IMR-90 (cell line): Measurements from ENCODE around the gene MPZL3. TPM values are rescaled to one million over a fixed set of nuclear protein-coding genes. Genes with fewer than 3 reads are reported as not detected.

ENCODE experiments used
- ATAC-seq: fragments of 200-7000 bp; cut with Tn5 transposase; 2 replicates; pipeline ENCODE4 v1.9.1; 2020; ENCODE audit warnings: low read depth, mild to moderate bottlenecking, moderate library complexity
- Bru-seq: library from RNA; stranded (reverse); fragments of 400-500 nt; gene quantifications from one replicate; lab custom pipeline; 2021; lab: Mats Ljungman, UMichigan
- BruChase-seq, 2 experiments: library from RNA; stranded (reverse); fragments of 400-500 nt; gene quantifications; one replicate each; lab custom pipeline; 2021; lab: Mats Ljungman, UMichigan
- BruUV-seq: library from RNA; stranded (reverse); fragments of 400-500 nt; replicated peaks from 2 replicates; lab custom pipeline; 2021; lab: Mats Ljungman, UMichigan
- CTCF ChIA-PET: fragments of 300-600 bp; formaldehyde crosslinking; extraction: SDS; loops from one replicate; lab custom pipeline; 2021; ENCODE audit warnings: antibody characterized with exemption; lab: Yijun Ruan, JAX
- POLR2A ChIA-PET: fragments of 300-600 bp; sonication (Branson Sonifier 250); formaldehyde crosslinking; loops from one replicate; lab custom pipeline; 2022; ENCODE audit warnings: antibody characterized with exemption; ENCODE audit not compliant: unreplicated experiment; lab: Charles Lee
- DNase-seq: peaks from one replicate; pipeline ENCODE4 v3.0.0; 2013
- H2AFZ ChIP-seq: replicated peaks from 2 replicates; pipeline ENCODE3; 2013; ENCODE audit warnings: low read length, mild to moderate bottlenecking; ENCODE audit not compliant: poor library complexity
- H2AK5ac ChIP-seq: 2 replicates; pipeline ENCODE4 v1.6.1; 2013; ENCODE audit warnings: low read depth, low read length, inconsistent platforms
- H2AK9ac ChIP-seq: replicated peaks from 2 replicates; pipeline ENCODE3; 2013; ENCODE audit warnings: mild to moderate bottlenecking, low read depth, low read length, moderate library complexity; ENCODE audit not compliant: poor library complexity
- H2BK120ac ChIP-seq: 2 replicates; pipeline ENCODE4 v1.6.1; 2013; ENCODE audit warnings: low read depth, low read length, inconsistent platforms
- H2BK15ac ChIP-seq: 3 replicates; pipeline ENCODE4 v1.6.1; 2013; ENCODE audit warnings: low read depth, low read length, inconsistent platforms
- H2BK20ac ChIP-seq: 2 replicates; pipeline ENCODE4 v1.6.1; 2013; ENCODE audit warnings: low read depth, mild to moderate bottlenecking, inconsistent platforms, low read length, moderate library complexity
- H2BK5ac ChIP-seq: 2 replicates; pipeline ENCODE4 v1.6.1; 2013; ENCODE audit warnings: mild to moderate bottlenecking, low read depth, low read length, inconsistent platforms; ENCODE audit not compliant: poor library complexity, severe bottlenecking
- H3K14ac ChIP-seq: replicated peaks from 2 replicates; pipeline ENCODE4 v1.6.1; 2013; ENCODE audit warnings: low read depth, low read length, inconsistent platforms
- H3K18ac ChIP-seq: 2 replicates; pipeline ENCODE4 v1.6.1; 2013; ENCODE audit warnings: low read depth, low read length, control low read depth
- H3K23ac ChIP-seq: 2 replicates; pipeline ENCODE4 v1.6.1; 2013; ENCODE audit warnings: low read depth, low read length, inconsistent platforms
- H3K27ac ChIP-seq: 2 replicates; pipeline ENCODE4 v1.5.1; 2013; ENCODE audit warnings: mild to moderate bottlenecking, control low read depth, low read length; ENCODE audit not compliant: insufficient read depth
- H3K27me3 ChIP-seq: 2 replicates; pipeline ENCODE4 v1.6.1; 2013; ENCODE audit warnings: low read length; ENCODE audit not compliant: control insufficient read depth, insufficient read depth
- H3K36me3 ChIP-seq: 2 replicates; pipeline ENCODE4 v1.6.1; 2013; ENCODE audit warnings: low read length, mixed read lengths; ENCODE audit not compliant: control insufficient read depth, insufficient read depth
- H3K4ac ChIP-seq: 2 replicates; pipeline ENCODE4 v1.6.1; 2013; ENCODE audit warnings: low read depth, low read length, inconsistent platforms
- H3K4me1 ChIP-seq: 2 replicates; pipeline ENCODE4 v1.6.1; 2013; ENCODE audit warnings: low read length, mixed read lengths; ENCODE audit not compliant: control insufficient read depth, insufficient read depth
- H3K4me2 ChIP-seq: 2 replicates; pipeline ENCODE4 v1.6.1; 2013; ENCODE audit warnings: low read depth, mild to moderate bottlenecking, control low read depth, low read length, moderate library complexity
- H3K4me3 ChIP-seq: 2 replicates; pipeline ENCODE4 v1.5.1; 2013; ENCODE audit warnings: low read depth, mild to moderate bottlenecking, control low read depth, low read length, moderate library complexity; ENCODE audit not compliant: insufficient read depth
- H3K56ac ChIP-seq: 2 replicates; pipeline ENCODE4 v1.6.1; 2013; ENCODE audit warnings: low read length, inconsistent platforms; ENCODE audit not compliant: insufficient read depth; ENCODE audit errors: extremely low read depth
- H3K79me1 ChIP-seq, 2 experiments: 2 replicates each; pipeline ENCODE4 v1.6.1; 2013; ENCODE audit warnings: low read length in 2 of 2, inconsistent platforms in 1 of 2, low read depth in 1 of 2
- H3K9ac ChIP-seq: 2 replicates; pipeline ENCODE4 v1.6.1; 2013; ENCODE audit warnings: low read depth, low read length, control low read depth
- H3K9me1 ChIP-seq: 2 replicates; pipeline ENCODE4 v1.6.1; 2013; ENCODE audit warnings: low read length, inconsistent platforms; ENCODE audit not compliant: insufficient read depth
- H3K9me3 ChIP-seq: 2 replicates; pipeline ENCODE4 v1.6.1; 2013; ENCODE audit warnings: low read length; ENCODE audit not compliant: control insufficient read depth, insufficient read depth
- H4K20me1 ChIP-seq: 2 replicates; pipeline ENCODE4 v1.6.1; 2013; ENCODE audit warnings: low read length, inconsistent platforms; ENCODE audit not compliant: insufficient read depth
- H4K5ac ChIP-seq: 2 replicates; pipeline ENCODE4 v1.6.1; 2013; ENCODE audit warnings: mild to moderate bottlenecking, low read depth, low read length, control low read depth
- H4K8ac ChIP-seq, 2 experiments: 2 replicates each; pipeline ENCODE4 v1.6.1; 2013; ENCODE audit warnings: low read depth in 2 of 2, low read length in 2 of 2, control low read depth in 1 of 2, inconsistent platforms in 1 of 2
- H4K91ac ChIP-seq: 2 replicates; pipeline ENCODE4 v1.6.1; 2013; ENCODE audit warnings: low read depth, low read length, inconsistent platforms; ENCODE audit not compliant: insufficient read depth
- CEBPB ChIP-seq: IDR thresholded peaks from 2 replicates; pipeline ENCODE4 v1.6.1; 2012; ENCODE audit warnings: low read depth, low read length, improper control_type of control experiment
- FOS ChIP-seq: fragments of 150-350 bp; IDR thresholded peaks from 2 replicates; pipeline ENCODE4 v1.6.1; 2016; ENCODE audit warnings: low read depth, low read length
- POLR2A ChIP-seq: IDR thresholded peaks from 2 replicates; pipeline ENCODE4 v1.6.1; 2012; ENCODE audit warnings: mild to moderate bottlenecking, low read depth, low read length
- whole genome bisulfite sequencing, 2 experiments: methylation state at CpG; one replicate each; pipeline versions ENCODE4 v1.1.5 to v1.1.7; 2013; ENCODE audit warnings: missing lambda C conversion rate in 2 of 2; ENCODE audit not compliant: insufficient read length in 1 of 2; ENCODE audit errors: extremely low coverage in 2 of 2; 5-methylcytosine and 5-hydroxymethylcytosine counted together
- dilution Hi-C: fragments of 300-500 bp; cut with HindIII; formaldehyde crosslinking; loops from one replicate; pipeline ENCODE4 v1.14.3; 2018; ENCODE audit warnings: low sequenced_read_pairs; ENCODE audit not compliant: unreplicated experiment
- in situ Hi-C: fragments of 300-500 bp; cut with MboI; formaldehyde crosslinking; loops from 3 replicates; pipeline ENCODE4 v1.14.3; 2019; ENCODE audit warnings: low sequenced_read_pairs, inconsistent platforms, mixed read lengths
- intact Hi-C: fragments of 100-400 bp; cut with micrococcal nuclease; formaldehyde crosslinking; loops from 2 replicates; pipeline ENCODE4 v1.10.0; 2022
- long read RNA-seq: library from polyadenylated mRNA; unstranded; transcript quantifications from one replicate; pipeline ENCODE4 v2.0.0, GENCODE V29; 2021; ENCODE audit not compliant: unreplicated experiment
- polyA plus RNA-seq, 3 experiments: library from polyadenylated mRNA; depleted of rRNA; stranded (reverse); fragments of >200 nt; gene quantifications; 2 replicates each; pipeline ENCODE4 v1.2.3, GENCODE V29; 2012; ENCODE audit warnings: low replicate concordance in 1 of 3
- total RNA-seq: library from RNA; depleted of rRNA; stranded (reverse); fragments of >200 nt; gene quantifications from 2 replicates; pipeline ENCODE4 v1.2.3, GENCODE V29; 2012; rRNA removed

Gene MPZL3
- total RNA-seq (0.36 and 0.56 TPM in 2 replicates), polyA plus RNA-seq (2012; rRNA removed) (0.14 and 0.15 TPM in 2 replicates), Bru-seq, nascent RNA (percentile 18 among the genes with signal in this experiment), BruChase-seq, experiment 1, labeled RNA remaining after a 6-hour chase (percentile 17 among the genes with signal in this experiment), BruChase-seq, experiment 2, labeled RNA remaining after a 2-hour chase (percentile 16 among the genes with signal in this experiment)
- polyA plus RNA-seq (2012; cell fraction: cytosol; rRNA removed), result 0.01 and 0.02 TPM in 2 replicates
- 0.08 TPM in 1 of 2 replicates, not detected in the other for polyA plus RNA-seq (2012; cell fraction: nucleus; rRNA removed; ENCODE audit: low replicate concordance)
- long read RNA-seq, result 0 reads

GRCh38 chr11:118251858-118252652 is at the start of gene MPZL3:
TSS of gene MPZL3 (minus strand) at chr11:118252365. CDS start at chr11:118252294, 71 bp downstream.
- H3K4me2 ChIP-seq, result peak within 1 kb of the TSS; percentile 91
- H4K91ac ChIP-seq, result peak within 1 kb of the TSS; percentile 50; the same call in 1 of the 2 replicates
- BruUV-seq, result no TSS peak
- H2BK120ac ChIP-seq, result no peak within 1 kb of the TSS
- H4K5ac ChIP-seq, result peak within 1 kb of the TSS; percentile 99
- no peak within 1 kb of the TSS for H2BK5ac ChIP-seq
- no peaks in the 10 kb centered on the region for H4K20me1 ChIP-seq
- no peak within 1 kb of the TSS for H3K56ac ChIP-seq
- no peak within 1 kb of the TSS for H2BK15ac ChIP-seq
- peak; percentile 27; the same call in 1 of the 2 replicates for ATAC-seq
- peak within 1 kb of the TSS; percentile 73 to 90 for H4K8ac ChIP-seq
- H3K9me1 ChIP-seq, result no peaks in the 10 kb centered on the region
- POLR2A ChIA-PET, result no interaction called here
- no peaks in the 10 kb centered on the region for H3K36me3 ChIP-seq
- H3K4ac ChIP-seq, result peak within 1 kb of the TSS; percentile 14; the same call in 1 of the 2 replicates
- peak within 1 kb of the TSS; percentile 58; the same call in 1 of the 2 replicates for H3K27ac ChIP-seq
- H3K9ac ChIP-seq, result no peak within 1 kb of the TSS
- intact Hi-C loops, result no loop called here
- no peak within 1 kb of the TSS for H2BK20ac ChIP-seq
- TF ChIP-seq POLR2A (no peak), CEBPB (no peak), FOS (no peak)
- dilution Hi-C loops, result no loop called here
- in situ Hi-C loops, result no loop called here
- peak within 1 kb of the TSS; percentile 47; the same call in 1 of the 2 replicates for H3K18ac ChIP-seq
- no peaks in the 10 kb centered on the region for H3K9me3 ChIP-seq
- H3K4me1 ChIP-seq, result no peaks in the 10 kb centered on the region
- H2AFZ ChIP-seq, result peak within 1 kb of the TSS; percentile 95
- no peak within 1 kb of the TSS for H2AK5ac ChIP-seq
- no peaks in the 10 kb centered on the region for H3K79me1 ChIP-seq
- peak within 1 kb of the TSS; percentile 92 for H3K4me3 ChIP-seq
- DNase-seq, result peak; percentile 44
- no peak within 1 kb of the TSS for H3K14ac ChIP-seq
- WGBS, 2 experiments, result 6% methylated on average over 10 of the region's 33 CpGs; no CpG with 5 or more reads in 1 of the 2 experiments
- H2AK9ac ChIP-seq, result peak within 1 kb of the TSS; percentile 19
- CTCF ChIA-PET, result no interaction called here
- H3K23ac ChIP-seq, result no peak within 1 kb of the TSS
- no peaks in the 10 kb centered on the region for H3K27me3 ChIP-seq
